SK-N-SH (cell line): ENCODE data around the gene TRIM16.
"Not testable (repeated sequence)": the region's sequence is repeated elsewhere in the genome, so short reads cannot be mapped to it uniquely, and the experiment has no call there.

Experiments
- CTCF ChIP-seq: fragments of 200-600 bp; sonication (generic); IDR thresholded peaks from 2 replicates; pipeline ENCODE4 v1.6.1; 2017; ENCODE audit warnings: antibody characterized with exemption, mild to moderate bottlenecking, moderate library complexity
- EP300 ChIP-seq, 2 experiments: IDR thresholded peaks; 2 replicates each; pipeline versions ENCODE4 v1.4.0 to v1.6.1; 2012; ENCODE audit warnings: borderline replicate concordance in 1 of 2, low read depth in 1 of 2, low read length in 1 of 2
- EZH2phosphoT487 ChIP-seq: fragments of 200-600 bp; sonication (generic); IDR thresholded peaks from 2 replicates; pipeline ENCODE4 v1.6.1; 2017; ENCODE audit warnings: low read depth, mixed run types, mild to moderate bottlenecking, antibody characterized with exemption, moderate library complexity, borderline replicate concordance
- FOXJ3 ChIP-seq: sonication (generic); formaldehyde crosslinking; IDR thresholded peaks from 2 replicates; pipeline ENCODE4 v1.5.1; 2020; ENCODE audit warnings: mild to moderate bottlenecking, missing genetic modification reagents
- MAX ChIP-seq: IDR thresholded peaks from 2 replicates; pipeline ENCODE4 v1.4.0; 2012; ENCODE audit warnings: low read depth
- POLR2AphosphoS5 ChIP-seq: IDR thresholded peaks from 2 replicates; pipeline ENCODE4 v1.6.1; 2012; ENCODE audit warnings: low read depth, low read length
- RAD21 ChIP-seq: IDR thresholded peaks from 2 replicates; pipeline ENCODE4 v1.6.1; 2012; ENCODE audit warnings: mild to moderate bottlenecking, low read length
- RFX5 ChIP-seq: IDR thresholded peaks from 2 replicates; pipeline ENCODE4 v1.6.1; 2012; ENCODE audit warnings: mild to moderate bottlenecking, improper control_type of control experiment, low read length
- TCF12 ChIP-seq: IDR thresholded peaks from 2 replicates; pipeline ENCODE4 v1.4.0; 2012
- YY1 ChIP-seq: IDR thresholded peaks from 2 replicates; pipeline ENCODE4 v1.4.0; 2012; ENCODE audit warnings: low read depth, mild to moderate bottlenecking

GRCh38 chr17:15733174-15733789 is 49.2 kb upstream of the TRIM16 start:
- TF ChIP-seq MAX; POLR2AphosphoS5; YY1; EZH2phosphoT487; CTCF; RFX5; FOXJ3 (CRISPR knock-in tag); RAD21; EP300 (IDR thresholded peaks at IDR 0.05; ENCODE audit: borderline replicate concordance in 1 of 2, low read depth in 1 of 2, low read length in 1 of 2); TCF12: not testable (repeated sequence)
